CD4-positive, alpha-beta T cell treated with Interleukin-1 beta for 1 hour (primary cell): Measurements from ENCODE around the gene LFNG.

Experiments used
- DNase-seq, 2 donors: peaks; one replicate each; pipeline ENCODE4 v3.0.0-alpha.2; 2020 to 2022

Gene LFNG

GRCh38 chr7:2575046-2575732 lies 55.6 kb downstream of the LFNG start:
- DNase-seq: no peak

- DNase-seq: no peak
Observed at GRCh38 chr7:2575733-2576340, 56.3 kb downstream of the LFNG start.

DNA sequence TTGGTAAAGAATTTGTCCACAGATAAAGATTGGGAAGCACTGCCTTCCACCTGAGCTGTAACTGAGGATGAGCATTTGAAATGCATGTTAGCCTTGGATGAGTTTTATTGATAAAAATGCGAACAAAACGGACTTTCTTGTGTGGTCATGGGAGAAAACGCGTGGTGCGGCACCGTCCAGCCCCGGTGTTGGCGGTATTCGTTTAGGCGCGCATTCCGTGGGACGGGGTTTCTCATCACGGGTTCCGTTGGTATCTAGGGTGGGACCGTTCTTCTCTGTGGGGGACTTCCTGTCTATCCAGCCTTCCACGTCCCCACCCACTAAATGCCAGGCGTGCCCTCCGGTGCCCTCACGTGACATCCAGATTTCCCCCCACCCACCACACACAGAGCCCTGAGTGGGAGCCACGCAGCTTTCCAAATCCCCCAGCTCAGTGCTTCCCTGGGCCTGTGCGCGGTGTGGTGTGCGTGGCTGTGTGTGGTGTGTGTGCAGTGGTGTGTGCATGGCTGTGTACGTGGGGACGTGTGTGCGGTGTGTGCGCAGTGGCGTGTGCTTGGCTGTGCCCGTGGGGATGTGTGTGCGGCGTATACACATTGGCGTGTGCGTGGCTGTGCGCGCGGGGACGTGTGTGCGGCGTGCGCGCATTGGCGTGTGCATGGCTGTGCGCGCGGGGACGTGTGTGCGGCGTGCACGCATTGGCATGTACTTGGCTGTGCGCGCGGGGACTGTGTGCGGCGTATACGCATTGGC lies 57.3 kb downstream of the LFNG start:
- no peak for DNase-seq
